ENCODE results near the gene NADK2.

DNA sequence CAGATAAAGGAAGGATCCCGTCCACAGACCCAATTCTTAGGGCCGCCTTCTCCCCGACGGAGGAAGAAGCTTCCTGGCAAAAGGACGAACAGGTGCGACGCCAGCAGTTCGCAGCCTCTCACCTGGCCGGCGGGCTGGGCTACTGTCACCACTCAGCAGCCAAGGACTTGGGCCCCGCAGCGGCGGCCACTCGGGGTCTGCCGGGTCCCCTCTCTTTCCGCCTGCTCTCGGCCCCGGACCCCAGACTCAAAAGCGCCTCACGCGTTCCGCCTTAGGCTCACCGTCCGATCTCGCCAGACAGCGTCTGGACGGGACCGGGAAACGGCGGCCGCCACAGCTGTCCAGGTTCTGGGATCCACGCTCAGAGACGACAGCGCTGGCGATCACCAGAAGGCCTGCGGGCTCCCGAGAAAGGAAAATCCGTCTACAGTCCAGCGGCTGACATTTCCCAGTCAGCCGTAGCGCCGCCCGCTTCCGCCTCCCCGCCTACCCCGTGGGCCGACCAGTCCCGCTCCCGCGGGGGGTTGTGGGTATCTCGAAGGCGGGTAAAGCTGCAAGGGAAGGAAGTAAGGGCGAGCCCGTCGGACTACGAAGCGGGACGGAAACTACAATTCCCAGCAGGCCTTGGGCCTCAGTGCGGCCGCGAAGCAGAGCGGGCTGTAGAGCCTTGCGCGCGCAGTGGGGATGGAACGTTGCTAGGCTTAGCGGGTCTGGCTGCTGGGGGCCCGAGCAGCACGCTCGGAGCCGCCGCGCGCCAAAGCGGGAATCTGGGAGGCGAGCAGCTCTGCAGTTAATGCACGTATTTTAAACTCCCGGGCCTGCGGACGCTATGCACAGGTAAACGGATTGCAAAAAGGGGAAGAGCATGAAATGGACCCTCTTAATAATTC lies 90.0 kb downstream of the NADK2 start, which contains the start of the genes LMBRD2 and SKP2:
- no peak for TF ChIP-seq CTCF (IDR thresholded peaks at IDR 0.05 in 2 of 3, conservative IDR thresholded peaks at IDR 0.05 in 1 of 3; ENCODE audit: borderline replicate concordance in 1 of 3, insufficient read depth in 1 of 3, low read depth in 2 of 3, low read length in 2 of 3)
- TF ChIP-seq, protein P1, sequence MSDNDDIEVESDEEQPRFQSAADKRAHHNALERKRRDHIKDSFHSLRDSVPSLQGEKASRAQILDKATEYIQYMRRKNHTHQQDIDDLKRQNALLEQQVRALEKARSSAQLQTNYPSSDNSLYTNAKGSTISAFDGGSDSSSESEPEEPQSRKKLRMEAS (IDR thresholded peaks at IDR 0.05): peak; percentile 72; the same call in 1 of the 2 replicates
- TF ChIP-seq EZH2phosphoT487 (IDR thresholded peaks at IDR 0.05; ENCODE audit: borderline replicate concordance): no peak
- peak; percentile 85 for TF ChIP-seq POLR2AphosphoS5 (IDR thresholded peaks at IDR 0.05; ENCODE audit: low read depth, low read length)
- no peak for TF ChIP-seq EZH2 (IDR thresholded peaks at IDR 0.05)
- TF ChIP-seq POLR2A (IDR thresholded peaks at IDR 0.05; ENCODE audit: borderline replicate concordance, extremely low read depth, insufficient read depth, insufficient read length): peak; percentile 89
- TF ChIP-seq, protein P2, sequence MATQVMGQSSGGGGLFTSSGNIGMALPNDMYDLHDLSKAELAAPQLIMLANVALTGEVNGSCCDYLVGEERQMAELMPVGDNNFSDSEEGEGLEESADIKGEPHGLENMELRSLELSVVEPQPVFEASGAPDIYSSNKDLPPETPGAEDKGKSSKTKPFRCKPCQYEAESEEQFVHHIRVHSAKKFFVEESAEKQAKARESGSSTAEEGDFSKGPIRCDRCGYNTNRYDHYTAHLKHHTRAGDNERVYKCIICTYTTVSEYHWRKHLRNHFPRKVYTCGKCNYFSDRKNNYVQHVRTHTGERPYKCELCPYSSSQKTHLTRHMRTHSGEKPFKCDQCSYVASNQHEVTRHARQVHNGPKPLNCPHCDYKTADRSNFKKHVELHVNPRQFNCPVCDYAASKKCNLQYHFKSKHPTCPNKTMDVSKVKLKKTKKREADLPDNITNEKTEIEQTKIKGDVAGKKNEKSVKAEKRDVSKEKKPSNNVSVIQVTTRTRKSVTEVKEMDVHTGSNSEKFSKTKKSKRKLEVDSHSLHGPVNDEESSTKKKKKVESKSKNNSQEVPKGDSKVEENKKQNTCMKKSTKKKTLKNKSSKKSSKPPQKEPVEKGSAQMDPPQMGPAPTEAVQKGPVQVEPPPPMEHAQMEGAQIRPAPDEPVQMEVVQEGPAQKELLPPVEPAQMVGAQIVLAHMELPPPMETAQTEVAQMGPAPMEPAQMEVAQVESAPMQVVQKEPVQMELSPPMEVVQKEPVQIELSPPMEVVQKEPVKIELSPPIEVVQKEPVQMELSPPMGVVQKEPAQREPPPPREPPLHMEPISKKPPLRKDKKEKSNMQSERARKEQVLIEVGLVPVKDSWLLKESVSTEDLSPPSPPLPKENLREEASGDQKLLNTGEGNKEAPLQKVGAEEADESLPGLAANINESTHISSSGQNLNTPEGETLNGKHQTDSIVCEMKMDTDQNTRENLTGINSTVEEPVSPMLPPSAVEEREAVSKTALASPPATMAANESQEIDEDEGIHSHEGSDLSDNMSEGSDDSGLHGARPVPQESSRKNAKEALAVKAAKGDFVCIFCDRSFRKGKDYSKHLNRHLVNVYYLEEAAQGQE (IDR thresholded peaks at IDR 0.05; ENCODE audit: low read depth): no peak
- TF ChIP-seq YY1 (IDR thresholded peaks at IDR 0.05; ENCODE audit: extremely low read depth, insufficient replicate concordance, low read depth, low read length): peak; percentile 75
- peak; percentile 60 for TF ChIP-seq SP1 (IDR thresholded peaks at IDR 0.05; ENCODE audit: low read depth)
- no peak for TF ChIP-seq RAD21 (IDR thresholded peaks at IDR 0.05; ENCODE audit: low read depth)
- TF ChIP-seq CEBPB (IDR thresholded peaks at IDR 0.05; ENCODE audit: low read depth): no peak
- TF ChIP-seq ZNF274 (IDR thresholded peaks at IDR 0.05; ENCODE audit: low read depth, low read length): no peak

All from HCT116 (cell line).